ENCODE results near the gene EPHA5.

GRCh38 chr4:65604515-65604914 is 65.8 kb downstream of the EPHA5 start:
- TF ChIP-seq CTCF (IDR thresholded peaks at IDR 0.05) = no peak
- TF ChIP-seq POLR2AphosphoS5 (IDR thresholded peaks at IDR 0.05; ENCODE audit: insufficient read depth in 1 of 2, low read depth in 1 of 2) = no peak

Measured in vagina (tissue), 2 donors.